ENCODE data around the gene ADGRF1. TPM values are rescaled to one million over a fixed set of nuclear protein-coding genes. Genes with fewer than 3 reads are reported as not detected.
A peak's percentile ranks its signal among the peaks of the same experiment; 100 is the strongest.

ADGRF1 gene
- total and polyA plus RNA-seq, 3 donors from 2014 or later, result 2.4 to 5.4 (median 2.4) TPM

DNA sequence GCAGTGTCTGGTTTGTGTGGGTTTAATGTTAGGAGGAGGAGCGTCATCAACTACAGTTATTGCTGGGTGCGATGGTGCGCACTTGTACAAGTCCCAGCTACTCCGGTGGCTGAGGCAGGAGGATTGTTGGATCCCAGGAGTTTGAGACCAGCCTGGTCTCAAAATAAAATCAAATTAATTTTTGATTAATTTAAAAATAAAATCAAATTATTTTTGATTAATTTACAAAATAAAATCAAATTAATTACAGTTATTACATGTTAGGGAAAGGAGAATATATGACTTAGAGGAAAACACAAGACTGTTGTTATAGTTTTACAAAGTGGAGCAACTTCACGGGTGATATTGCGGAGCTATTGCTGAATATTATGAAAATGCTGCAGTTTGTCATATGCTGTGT, 85.7 kb downstream of the ADGRF1 start:
- Histone ChIP-seq H3K4me3 (no peak overlapping the region), H3K9me3 (no peaks in the 10 kb centered on the region), H3K4me1 (no peaks in the 10 kb centered on the region), H3K27ac (no peak overlapping the region), H3K27me3 (no peaks in the 10 kb centered on the region), H3K36me3 (ENCODE audit: low read depth, missing control alignments) (no peaks in the 10 kb centered on the region)
- 89 to 94% methylated on average over 6 of the region's 6 CpGs for WGBS, 2 donors
- TF ChIP-seq, protein P1, sequence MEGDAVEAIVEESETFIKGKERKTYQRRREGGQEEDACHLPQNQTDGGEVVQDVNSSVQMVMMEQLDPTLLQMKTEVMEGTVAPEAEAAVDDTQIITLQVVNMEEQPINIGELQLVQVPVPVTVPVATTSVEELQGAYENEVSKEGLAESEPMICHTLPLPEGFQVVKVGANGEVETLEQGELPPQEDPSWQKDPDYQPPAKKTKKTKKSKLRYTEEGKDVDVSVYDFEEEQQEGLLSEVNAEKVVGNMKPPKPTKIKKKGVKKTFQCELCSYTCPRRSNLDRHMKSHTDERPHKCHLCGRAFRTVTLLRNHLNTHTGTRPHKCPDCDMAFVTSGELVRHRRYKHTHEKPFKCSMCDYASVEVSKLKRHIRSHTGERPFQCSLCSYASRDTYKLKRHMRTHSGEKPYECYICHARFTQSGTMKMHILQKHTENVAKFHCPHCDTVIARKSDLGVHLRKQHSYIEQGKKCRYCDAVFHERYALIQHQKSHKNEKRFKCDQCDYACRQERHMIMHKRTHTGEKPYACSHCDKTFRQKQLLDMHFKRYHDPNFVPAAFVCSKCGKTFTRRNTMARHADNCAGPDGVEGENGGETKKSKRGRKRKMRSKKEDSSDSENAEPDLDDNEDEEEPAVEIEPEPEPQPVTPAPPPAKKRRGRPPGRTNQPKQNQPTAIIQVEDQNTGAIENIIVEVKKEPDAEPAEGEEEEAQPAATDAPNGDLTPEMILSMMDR (IDR thresholded peaks at IDR 0.05), result no peak
- TF ChIP-seq POLR2A (IDR thresholded peaks at IDR 0.05), result no peak
- no peak for DNase-seq
- intact Hi-C loops (cut with DNase I; ENCODE audit: low total_unique reads), result no loop called here

DNA sequence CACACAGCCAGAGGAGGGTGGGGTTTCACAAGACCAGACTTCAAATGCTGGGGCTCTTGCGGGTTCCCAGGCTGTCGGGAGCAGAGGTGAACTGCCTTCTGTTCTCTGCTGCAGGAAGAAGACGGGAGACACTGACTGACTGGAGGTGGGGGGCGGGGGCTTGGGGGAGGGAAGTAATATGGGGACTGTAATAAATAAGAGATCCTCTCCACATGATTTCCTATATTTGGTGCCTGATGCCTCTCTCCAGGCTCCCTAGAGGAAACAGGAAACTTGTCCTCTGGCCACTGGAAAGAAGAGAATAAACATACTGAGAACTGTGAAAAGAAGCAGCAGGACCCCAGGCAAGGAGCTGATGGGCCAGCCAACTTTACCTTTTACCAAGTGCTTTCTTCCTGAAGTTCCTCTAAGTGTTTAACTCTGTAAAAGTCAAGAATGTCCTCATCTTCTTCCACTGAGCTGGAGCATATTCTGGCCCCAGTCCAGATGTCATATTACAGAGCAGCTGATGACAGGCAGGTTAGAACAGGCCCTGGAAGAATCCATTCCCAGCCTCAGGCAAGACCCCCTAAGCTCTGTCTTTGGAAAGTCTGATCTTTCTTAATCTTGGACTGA, 87.2 kb downstream of the ADGRF1 start:
- Histone ChIP-seq H3K27ac (no peak overlapping the region), H3K27me3 (no peaks in the 10 kb centered on the region), H3K9me3 (no peaks in the 10 kb centered on the region), H3K36me3 (ENCODE audit: low read depth, missing control alignments) (no peaks in the 10 kb centered on the region), H3K4me3 (no peak overlapping the region), H3K4me1 (peaks cover 3% of the 10 kb centered on the region)
- DNase-seq, result no peak
- TF ChIP-seq, protein P1 (IDR thresholded peaks at IDR 0.05), result no peak
- TF ChIP-seq POLR2A (IDR thresholded peaks at IDR 0.05), result no peak
- intact Hi-C loops (cut with DNase I; ENCODE audit: low total_unique reads), result no loop called here
- WGBS, 2 donors, result 51 to 60% methylated on average over 4 of the region's 4 CpGs

DNA sequence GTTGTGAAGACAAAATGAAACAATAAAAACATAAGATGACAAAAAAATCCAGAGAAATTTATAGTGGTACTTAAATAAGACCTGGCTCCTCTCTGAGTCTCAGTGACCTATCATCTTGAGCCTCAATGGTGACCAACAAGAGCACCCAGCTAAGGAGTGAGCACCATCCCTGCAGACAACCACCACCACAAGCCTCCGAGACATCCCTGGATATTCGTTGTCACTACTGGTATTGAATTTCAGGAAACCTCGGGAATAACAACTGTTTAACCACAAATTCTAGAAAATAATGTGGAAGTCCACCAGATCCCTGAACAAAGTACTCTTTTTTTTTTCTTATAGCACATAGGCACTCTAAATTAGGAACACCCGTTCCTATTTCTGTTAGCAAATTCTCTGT, 88.2 kb downstream of the ADGRF1 start:
- H3K4me3 ChIP-seq, result no peak overlapping the region
- TF ChIP-seq, protein P1 (IDR thresholded peaks at IDR 0.05), result no peak
- TF ChIP-seq POLR2A (IDR thresholded peaks at IDR 0.05), result no peak
- intact Hi-C loops (cut with DNase I; ENCODE audit: low total_unique reads), result no loop called here
- peaks cover 3% of the 10 kb centered on the region for H3K4me1 ChIP-seq
- H3K9me3 ChIP-seq, result no peaks in the 10 kb centered on the region
- no peaks in the 10 kb centered on the region for H3K27me3 ChIP-seq
- 78 to 87% methylated on average over 4 of the region's 4 CpGs for WGBS, 2 donors
- no peaks in the 10 kb centered on the region for H3K36me3 ChIP-seq (ENCODE audit: low read depth, missing control alignments)
- no peak for DNase-seq
- no peak overlapping the region for H3K27ac ChIP-seq

DNA sequence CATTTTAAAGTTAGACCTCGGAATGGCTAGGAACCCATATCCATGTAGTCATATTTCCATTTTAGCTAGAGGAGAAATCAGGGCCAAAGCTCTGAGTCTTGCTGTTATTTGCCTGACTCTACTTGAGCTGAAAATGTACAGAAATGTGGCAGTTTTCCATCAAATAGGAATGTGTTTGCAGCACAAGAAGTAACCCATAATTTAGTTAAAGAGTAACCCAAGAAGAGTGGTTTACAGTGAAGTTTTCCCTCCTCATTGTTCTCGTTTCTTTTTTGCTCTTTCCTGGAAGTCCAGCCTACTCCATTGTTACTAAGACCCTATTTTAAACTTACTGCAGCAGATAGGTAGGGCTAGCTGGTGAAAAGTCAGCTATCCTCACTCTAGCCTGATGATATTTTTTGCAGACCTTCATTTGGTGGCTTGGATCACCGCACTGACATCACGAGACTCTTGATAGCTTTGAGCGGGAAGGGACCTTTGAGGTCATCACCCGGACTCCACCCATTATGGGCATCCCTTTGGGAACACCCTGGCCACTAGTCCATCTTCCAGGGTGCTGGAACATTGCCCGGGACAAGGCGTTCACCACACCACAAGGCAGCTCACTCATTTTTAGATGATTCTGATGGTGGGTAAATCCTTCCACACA, 92.4 kb downstream of the ADGRF1 start:
- peak; percentile 24 for DNase-seq
- H3K27me3 ChIP-seq, result no peaks in the 10 kb centered on the region
- 66 to 75% methylated on average over 8 of the region's 8 CpGs for WGBS, 2 donors
- no peak overlapping the region for H3K27ac ChIP-seq
- TF ChIP-seq POLR2A (IDR thresholded peaks at IDR 0.05), result no peak
- TF ChIP-seq, protein P1 (IDR thresholded peaks at IDR 0.05), result no peak
- intact Hi-C loops (cut with DNase I; ENCODE audit: low total_unique reads), result no loop called here
- H3K9me3 ChIP-seq, result no peaks in the 10 kb centered on the region
- no peak overlapping the region for H3K4me3 ChIP-seq
- peaks cover 3% of the 10 kb centered on the region for H3K4me1 ChIP-seq
- no peaks in the 10 kb centered on the region for H3K36me3 ChIP-seq (ENCODE audit: low read depth, missing control alignments)

DNA sequence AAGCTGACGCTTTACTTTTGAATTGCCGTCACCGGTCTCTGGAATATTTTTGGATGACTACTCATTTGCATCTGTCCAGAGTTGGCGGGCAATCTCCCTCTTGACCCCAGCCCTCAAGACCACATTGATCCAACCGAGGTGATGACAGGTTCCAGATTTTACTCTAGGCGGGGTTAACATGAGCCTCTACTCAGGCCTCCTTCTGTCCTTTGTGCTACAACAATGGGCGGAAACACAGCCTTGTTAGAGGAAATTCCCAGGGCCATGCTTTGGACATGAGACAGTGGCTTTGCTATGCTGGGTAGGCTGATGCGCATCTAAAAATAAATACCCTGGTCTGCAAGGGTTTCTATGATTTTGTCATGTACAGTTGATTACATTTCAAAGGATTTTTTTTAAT, 93.4 kb downstream of the ADGRF1 start:
- DNase-seq, result no peak
- no peak for TF ChIP-seq POLR2A (IDR thresholded peaks at IDR 0.05)
- TF ChIP-seq, protein P1 (IDR thresholded peaks at IDR 0.05), result no peak
- Histone ChIP-seq H3K4me1 (peaks cover 3% of the 10 kb centered on the region), H3K9me3 (no peaks in the 10 kb centered on the region), H3K4me3 (no peak overlapping the region), H3K27me3 (no peaks in the 10 kb centered on the region), H3K36me3 (ENCODE audit: low read depth, missing control alignments) (no peaks in the 10 kb centered on the region), H3K27ac (no peak overlapping the region)
- intact Hi-C loops (cut with DNase I; ENCODE audit: low total_unique reads), result no loop called here
- 81 to 86% methylated on average over 8 of the region's 8 CpGs for WGBS, 2 donors
